ENCODE results near the gene BBLN. TPM values are rescaled to one million over a fixed set of nuclear protein-coding genes. Genes with fewer than 3 reads are reported as not detected.
"Not testable (repeated sequence)": the region's sequence is repeated elsewhere in the genome, so short reads cannot be mapped to it uniquely, and the experiment has no call there.

The BBLN gene, protein sequence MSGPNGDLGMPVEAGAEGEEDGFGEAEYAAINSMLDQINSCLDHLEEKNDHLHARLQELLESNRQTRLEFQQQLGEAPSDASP
- total RNA-seq, result 10 to 100 TPM; 74.3 to 75.8 TPM

DNA sequence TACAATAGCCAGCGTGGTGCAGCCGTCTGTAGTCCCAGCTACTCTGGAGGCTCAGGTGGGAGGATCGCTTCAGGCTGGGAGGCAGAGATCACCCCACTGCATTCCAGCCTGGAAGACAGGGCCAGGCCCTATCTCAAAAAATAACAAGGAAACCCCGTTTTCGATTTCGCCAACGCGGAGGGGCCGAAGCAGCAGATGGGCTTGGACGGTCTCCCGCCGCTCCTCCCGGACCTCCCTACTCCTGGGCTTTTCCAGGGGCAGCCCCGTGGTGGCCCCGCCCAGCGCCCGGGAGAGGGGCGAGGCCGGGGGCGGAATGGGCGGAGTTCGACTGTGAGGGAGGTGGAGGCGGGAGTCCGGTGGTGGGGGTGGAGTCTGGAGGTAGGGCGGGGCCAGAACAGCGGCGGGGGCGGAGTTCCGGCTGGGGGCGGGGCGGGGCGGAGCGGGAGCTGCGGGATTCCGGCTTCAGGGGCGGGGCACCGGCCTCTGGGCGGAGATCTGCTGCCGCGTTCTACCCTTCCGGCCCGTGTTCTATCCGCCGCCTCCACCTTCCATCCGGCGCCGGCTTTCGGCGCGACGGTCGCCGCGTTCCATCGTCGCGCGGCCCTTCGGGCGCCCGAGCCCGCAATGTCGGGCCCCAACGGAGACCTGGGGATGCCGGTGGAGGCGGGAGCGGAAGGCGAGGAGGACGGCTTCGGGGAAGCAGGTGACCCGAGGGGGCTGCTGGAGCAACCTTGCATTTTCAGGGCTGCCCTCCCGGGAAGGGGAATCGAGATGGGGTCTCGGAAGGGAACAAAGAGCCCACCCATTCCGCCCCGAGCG lies at the start of gene BBLN:
Gene BBLN, plus strand, starts transcription at position 482 of the 819 bp plus-strand sequence. Its CDS starts 143 bp downstream, at position 625.
- POLR2A ChIA-PET, result interaction anchor here (0.6 to 0.9 kb wide), 2 partner anchors 31 to 915 kb away, joined by 6 to 9 read pairs; no protein-coding TSS in a partner anchor

GRCh38 chr9:128111726-128112125 lies 48.3 kb upstream of the BBLN start:
- CTCF ChIA-PET, result not testable (repeated sequence)
- POLR2A ChIA-PET, result interaction anchor here (0.7 kb wide), 1 partner anchor 923 kb away, joined by 6 read pairs; no protein-coding TSS in a partner anchor

More for the DNA sequence above, at the start of gene BBLN:
- CTCF ChIA-PET, result interaction anchor here (0.6 to 1.6 kb wide), 7 partner anchors 9 to 176 kb away, joined by 3 to 4 read pairs (median 3); partner anchors contain the start of gene CIZ1

GRCh38 chr9:128113526-128114325 lies 46.3 kb upstream of the BBLN start:
- ChIA-PET POLR2A (interaction anchor here (0.6 kb wide), 1 partner anchor 188 kb away, joined by 3 read pairs; no protein-coding TSS in a partner anchor), CTCF (interaction anchor here (0.6 to 1.4 kb wide), 3 partner anchors 11 to 257 kb away, joined by 3 to 6 read pairs (median 3); partner anchors contain the start of gene URM1)

DNA sequence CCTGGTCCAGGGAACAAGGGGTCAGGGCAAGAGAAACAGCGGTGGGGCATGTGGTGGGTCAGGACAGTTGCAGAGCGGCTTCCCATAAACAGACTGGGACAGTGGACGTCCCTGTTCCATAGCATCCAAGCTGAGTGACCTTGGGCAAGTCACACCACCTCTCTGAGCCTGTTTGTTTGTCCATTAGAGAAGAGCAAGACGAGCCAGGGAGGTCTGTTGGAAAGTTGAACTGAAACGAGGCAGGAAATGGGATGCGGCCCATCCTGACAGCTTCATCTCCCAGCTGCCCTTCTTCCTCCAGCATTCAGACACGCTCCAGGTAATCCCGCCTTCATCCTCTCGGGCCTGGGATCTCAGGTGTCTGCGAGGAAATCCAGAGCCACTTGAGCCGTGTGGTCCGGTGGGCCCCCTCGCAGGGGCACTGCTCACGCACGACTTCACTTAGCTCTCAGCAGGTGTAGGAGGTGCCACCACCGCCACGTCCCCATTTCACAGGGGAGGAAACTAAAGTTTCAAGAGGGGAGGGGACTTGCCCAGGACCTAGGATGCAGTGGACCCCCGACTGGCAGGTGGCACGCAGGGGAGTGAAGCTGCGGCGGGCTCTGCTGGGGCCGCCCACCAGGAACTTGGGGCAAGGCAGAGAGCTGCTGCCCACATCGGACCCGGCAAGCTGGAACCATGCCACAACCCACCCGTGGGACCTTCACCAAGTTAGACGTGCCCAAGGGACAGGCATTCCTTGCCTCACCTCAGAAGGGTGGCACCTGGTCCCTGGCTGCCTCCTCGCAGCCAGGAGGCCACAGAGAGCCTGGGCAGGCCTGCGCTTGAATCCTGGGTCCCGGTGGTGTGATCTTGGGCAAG lies 45.5 kb upstream of the BBLN start:
- ChIA-PET POLR2A (no interaction called here), CTCF (interaction anchor here (0.6 to 2.4 kb wide), 4 partner anchors 10 to 257 kb away, joined by 3 to 9 read pairs (median 4); partner anchors contain the start of gene URM1)

DNA sequence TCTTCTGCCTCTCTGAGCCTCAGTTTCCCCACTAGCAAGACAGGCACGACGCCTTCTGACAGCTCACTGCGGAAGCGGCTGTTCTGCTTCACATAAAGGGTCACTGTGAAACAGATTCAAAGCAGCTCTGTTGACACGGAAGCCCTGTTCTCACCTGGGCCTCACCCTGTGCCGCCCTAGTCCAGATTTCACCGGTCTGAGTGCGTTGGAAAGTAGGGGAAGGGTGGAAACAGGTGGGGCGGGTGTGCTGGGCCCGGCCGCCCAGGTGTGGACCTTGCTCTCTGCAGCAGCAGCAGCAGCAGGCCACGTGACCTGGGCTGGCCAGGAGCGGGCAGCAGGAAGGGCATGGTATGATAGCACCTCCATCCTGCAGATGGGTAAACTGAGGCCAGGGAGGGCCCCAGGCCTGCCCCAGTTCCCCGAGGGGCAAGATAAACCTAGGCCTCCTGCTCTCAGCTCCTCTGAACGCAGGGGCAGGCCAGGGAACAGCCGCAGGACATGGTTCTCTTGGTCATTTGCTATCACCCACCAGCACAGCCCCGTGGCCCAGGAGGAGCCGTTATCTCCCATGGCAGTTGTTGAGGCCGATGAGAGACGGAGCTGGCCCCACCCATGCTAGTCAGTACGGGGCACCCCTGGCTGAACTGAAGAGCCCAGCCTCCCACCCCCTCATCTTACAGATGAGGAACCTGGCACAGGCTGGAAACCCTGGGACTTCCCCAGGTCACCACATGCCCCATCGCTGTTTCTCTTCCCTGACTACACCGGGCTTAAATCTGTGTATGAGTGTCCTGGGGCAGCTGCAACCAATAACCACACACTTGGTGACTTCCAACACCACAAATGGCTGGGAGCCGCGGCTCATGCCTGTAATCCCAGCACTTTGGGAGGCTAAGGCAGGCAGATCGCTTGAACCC lies 44.6 kb upstream of the BBLN start:
- ChIA-PET POLR2A (no interaction called here), CTCF (interaction anchor here (0.9 to 3.2 kb wide), 6 partner anchors 10 to 233 kb away, joined by 3 to 28 read pairs (median 5); no protein-coding TSS in a partner anchor)

GRCh38 chr9:128116104-128117083 lies 43.7 kb upstream of the BBLN start:
- POLR2A ChIA-PET, result interaction anchor here (0.5 kb wide), 1 partner anchor 72 kb away, joined by 4 read pairs; no protein-coding TSS in a partner anchor
- CTCF ChIA-PET, result interaction anchor here (1.1 to 3.2 kb wide), 7 partner anchors 9 to 234 kb away, joined by 3 to 28 read pairs (median 7); no protein-coding TSS in a partner anchor

- ChIA-PET CTCF (interaction anchor here (0.5 to 3.2 kb wide), 36 partner anchors 8 to 545 kb away, joined by 3 to 28 read pairs (median 4); partner anchors contain the start of gene BBLN), POLR2A (no interaction called here)
These were observed 42.2 kb upstream of the BBLN start for GRCh38 chr9:128117613-128118471.

DNA sequence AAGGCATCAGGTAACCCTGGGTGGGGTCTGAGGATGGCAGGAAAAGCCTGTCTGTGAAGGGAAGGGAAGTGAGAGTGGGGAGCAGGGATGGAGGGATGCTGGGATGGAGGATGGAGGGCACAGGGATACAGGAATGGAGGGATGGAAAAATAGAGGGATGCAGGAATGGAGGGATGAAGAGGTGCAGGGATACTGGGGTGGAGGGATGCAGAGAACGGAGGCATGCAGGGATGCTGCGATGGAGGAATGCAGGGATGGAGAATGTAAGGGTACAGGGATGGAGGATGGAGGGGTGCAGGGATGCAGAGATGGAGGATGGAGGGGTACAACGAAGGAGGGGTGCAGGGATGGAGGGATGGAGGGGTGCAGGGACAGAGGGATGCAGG lies 41.6 kb upstream of the BBLN start:
- POLR2A ChIA-PET, result no interaction called here
- CTCF ChIA-PET, result interaction anchor here (0.5 to 3.2 kb wide), 20 partner anchors 8 to 373 kb away, joined by 3 to 28 read pairs (median 6); no protein-coding TSS in a partner anchor

DNA sequence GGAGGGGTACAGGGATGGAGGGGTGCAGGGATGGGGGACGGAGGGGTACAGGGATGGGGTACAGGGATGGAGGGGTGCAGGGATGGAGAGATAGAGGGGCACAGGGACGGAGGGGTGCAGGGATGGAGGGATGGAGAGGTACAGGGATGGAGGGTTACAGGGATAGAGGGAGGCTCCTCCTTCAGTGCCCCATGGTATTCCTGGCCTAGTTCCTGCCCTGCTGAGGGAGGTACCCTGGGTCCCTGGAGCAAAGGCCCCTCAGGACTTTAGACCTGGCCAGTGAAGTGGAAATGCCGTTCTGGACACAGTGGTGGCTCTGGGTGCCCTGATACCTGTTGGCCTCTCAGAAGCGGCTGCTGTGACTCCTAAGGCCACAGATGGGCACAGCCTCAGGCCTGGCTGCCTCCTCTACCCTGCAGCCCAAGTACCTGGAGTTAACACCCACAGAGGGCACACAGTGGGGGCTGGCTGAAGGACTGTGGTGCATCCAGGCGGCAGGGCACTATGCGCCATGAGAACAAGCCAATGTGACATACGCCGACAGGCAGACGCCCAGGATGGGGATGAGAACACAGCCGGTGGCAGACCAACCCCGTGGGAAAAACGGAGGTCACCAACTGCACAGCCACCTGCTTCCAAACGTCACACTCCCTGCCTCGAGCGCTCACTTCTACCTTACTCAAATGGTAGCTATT lies 40.9 kb upstream of the BBLN start:
- CTCF ChIA-PET, result interaction anchor here (1.0 kb wide), 1 partner anchor 175 kb away, joined by 3 read pairs; no protein-coding TSS in a partner anchor
- POLR2A ChIA-PET, result no interaction called here

GRCh38 chr9:128120061-128120740 lies 39.9 kb upstream of the BBLN start:
- ChIA-PET CTCF (interaction anchor here (1.0 kb wide), 1 partner anchor 176 kb away, joined by 3 read pairs; no protein-coding TSS in a partner anchor), POLR2A (no interaction called here)

DNA sequence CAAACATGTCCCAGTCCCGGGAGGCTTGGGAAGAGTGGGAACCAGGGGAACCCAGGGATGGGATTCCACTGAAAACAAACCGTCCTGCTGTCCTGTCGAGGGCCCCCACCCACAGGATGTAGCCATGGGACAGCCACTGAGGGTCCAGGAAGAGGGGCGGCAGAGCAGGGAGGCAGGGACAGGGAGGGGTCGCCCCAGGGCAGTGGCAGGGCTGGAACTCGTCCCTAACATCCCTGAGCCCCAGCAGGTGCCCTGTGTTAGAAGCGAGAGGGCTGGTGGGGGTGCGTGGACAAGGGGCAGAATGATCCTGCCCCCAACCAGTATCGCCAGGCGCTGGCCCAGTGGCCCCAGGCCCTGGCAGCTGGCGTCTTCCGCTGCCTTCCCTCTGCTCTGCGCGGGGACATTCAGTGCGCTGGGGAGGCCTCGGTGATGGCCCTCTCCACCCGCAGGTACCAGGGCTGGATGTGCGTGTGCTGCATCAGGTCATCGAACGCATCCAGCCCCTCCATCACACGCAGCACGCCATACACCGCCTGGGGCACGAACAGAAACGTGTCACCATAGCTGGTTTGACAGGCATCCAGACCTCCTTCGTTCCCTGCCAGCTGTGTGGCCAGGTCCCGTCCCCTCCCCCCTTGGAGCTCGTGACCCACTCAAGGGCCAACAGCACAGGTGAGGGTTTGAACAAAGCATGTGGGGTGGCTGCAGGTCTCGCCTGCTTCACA lies 39.2 kb upstream of the BBLN start:
- POLR2A ChIA-PET, result no interaction called here
- CTCF ChIA-PET, result interaction anchor here (0.6 to 0.7 kb wide), 2 partner anchors 96 to 297 kb away, joined by 3 to 4 read pairs; no protein-coding TSS in a partner anchor

DNA sequence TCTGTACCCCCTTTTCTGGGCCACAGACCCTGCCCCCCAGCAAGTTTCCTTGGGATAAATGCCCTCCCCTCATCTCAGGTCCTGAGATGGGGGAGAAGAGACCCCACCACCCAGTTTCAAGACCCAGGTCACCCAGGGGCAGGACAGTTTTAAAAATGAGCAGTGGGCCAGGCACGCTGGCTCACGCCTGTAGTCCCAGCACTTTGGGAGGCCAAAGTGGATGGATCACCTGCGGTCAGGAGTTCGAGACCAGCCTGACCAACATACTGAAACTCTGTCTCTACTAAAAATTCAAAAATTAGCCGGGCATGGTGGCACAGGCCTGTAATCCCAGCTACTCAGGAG lies 38.6 kb upstream of the BBLN start:
- CTCF ChIA-PET, result interaction anchor here (0.6 to 0.7 kb wide), 2 partner anchors 96 to 297 kb away, joined by 3 to 4 read pairs; no protein-coding TSS in a partner anchor
- POLR2A ChIA-PET, result no interaction called here

DNA sequence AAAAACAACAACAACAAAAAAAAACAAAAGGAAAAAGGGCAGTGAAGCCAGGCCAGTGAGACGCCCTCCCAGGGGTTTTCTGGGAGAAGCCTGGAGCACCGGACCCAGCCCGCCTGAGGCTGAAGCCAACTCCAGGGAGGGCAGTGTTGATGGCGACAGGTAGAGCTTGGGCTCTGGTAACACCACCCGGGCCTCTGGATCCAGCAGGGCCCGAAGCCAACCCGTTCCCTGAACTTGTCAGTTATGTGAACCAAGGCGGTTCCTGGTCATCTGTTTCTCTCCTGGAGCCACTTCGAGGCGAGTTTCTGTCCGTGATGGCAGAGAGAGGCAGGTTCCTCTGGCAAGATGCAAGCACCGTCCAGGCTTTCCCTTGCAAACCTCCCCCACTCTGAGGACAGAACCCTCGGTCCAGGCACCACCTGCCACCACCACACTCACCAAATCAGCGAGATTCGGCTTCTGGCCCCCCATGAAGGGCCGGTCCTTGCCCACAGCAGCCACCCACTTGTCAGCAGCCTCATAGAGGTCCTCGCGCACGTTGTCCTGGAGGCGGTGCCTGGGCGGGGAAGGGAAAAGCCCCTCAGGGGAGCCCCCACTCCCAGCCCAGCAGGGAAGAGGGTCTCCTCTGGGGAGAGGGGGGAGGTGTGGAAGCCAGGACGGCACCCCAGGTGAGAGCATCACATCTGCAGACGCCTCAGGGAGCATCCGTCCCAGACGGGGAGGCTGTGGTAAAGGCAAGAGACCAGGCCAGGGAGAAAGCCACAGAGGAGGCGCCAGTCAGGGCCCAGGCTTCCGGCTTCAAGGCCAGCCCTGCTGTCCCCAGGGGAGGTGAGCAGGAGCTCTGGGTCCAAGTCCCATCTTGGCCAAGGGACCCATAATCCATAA lies 37.9 kb upstream of the BBLN start:
- CTCF ChIA-PET, result interaction anchor here (0.7 kb wide), 1 partner anchor 95 kb away, joined by 3 read pairs; no protein-coding TSS in a partner anchor

More for the DNA sequence above, 37.9 kb upstream of the BBLN start:
- POLR2A ChIA-PET, result no interaction called here

All from activated CD8-positive, alpha-beta memory T cell treated with anti-CD3 and anti-CD28 coated beads for 36 hours (primary cell).